ENCODE data around the gene KIR3DL1.
"Not testable (repeated sequence)": the region's sequence is repeated elsewhere in the genome, so short reads cannot be mapped to it uniquely, and the experiment has no call there.

KIR3DL1 gene

DNA sequence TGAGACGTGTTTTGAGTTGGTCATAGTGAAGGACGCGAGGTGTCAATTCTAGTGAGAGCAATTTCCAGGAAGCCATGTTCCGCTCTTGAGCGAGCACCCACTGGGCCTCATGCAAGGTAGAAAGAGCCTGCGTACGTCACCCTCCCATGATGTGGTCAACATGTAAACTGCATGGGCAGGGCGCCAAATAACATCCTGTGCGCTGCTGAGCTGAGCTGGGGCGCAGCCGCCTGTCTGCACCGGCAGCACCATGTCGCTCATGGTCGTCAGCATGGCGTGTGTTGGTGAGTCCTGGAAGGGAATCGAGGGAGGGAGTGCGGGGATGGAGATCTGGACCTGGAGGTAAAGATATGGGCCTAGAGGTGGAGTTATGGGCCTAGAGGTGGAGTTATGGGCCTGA is at the start of gene KIR3DL1:
TSS of gene KIR3DL1 (plus strand) at position 218 of the 400 bp plus-strand sequence.
- not testable (repeated sequence) for FAIRE-seq

- FAIRE-seq = not testable (repeated sequence)
These were observed 46.6 kb upstream of the KIR3DL1 start, which contains the start of gene KIR2DL1 for GRCh38 chr19:54769646-54770045. KIR2DL1 (plus strand) TSS chr19:54769793; CDS start chr19:54769851, 58 bp downstream.

DNA sequence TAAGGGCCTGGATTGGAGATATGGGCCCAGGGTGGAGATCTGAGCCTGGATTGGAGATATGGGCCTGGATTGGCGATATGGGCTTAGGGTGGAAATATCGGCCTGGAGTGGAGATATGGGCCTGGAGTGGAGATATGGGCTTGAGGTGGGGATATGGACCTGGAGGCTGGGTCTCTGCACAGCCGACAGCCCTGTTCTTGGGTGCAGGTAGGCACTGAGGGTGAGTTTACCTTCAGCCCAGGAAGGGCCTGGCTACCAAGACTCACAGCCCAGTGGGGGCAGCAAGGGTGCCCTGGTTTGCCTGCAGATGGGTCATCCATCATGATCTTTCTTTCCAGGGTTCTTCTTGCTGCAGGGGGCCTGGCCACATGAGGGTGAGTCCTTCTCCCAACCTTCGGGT is 45.8 kb upstream of the KIR3DL1 start:
- not testable (repeated sequence) for FAIRE-seq

GRCh38 chr19:54771018-54771960 is 45.0 kb upstream of the KIR3DL1 start:
- FAIRE-seq = not testable (repeated sequence)

DNA sequence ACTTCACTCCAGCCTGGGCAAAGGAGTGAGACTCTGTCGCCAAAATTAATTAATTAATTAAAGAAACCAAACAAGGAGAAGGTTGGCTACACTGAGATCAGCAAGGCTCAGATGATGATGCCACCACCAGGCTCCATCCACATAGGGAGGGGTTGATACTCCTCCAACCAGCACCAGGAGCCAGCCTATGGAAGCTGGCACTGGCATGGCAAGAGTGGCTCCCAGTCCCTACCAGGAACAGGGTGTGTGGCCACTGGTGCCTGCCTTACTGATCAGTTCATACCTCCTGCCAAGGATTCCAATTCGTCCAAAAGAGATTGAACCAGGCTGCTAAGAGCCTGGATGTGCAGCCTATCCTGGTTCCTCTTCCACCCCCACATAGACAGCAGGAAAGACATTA is 43.6 kb upstream of the KIR3DL1 start:
- not testable (repeated sequence) for FAIRE-seq

GRCh38 chr19:54775095-54775815 is 41.0 kb upstream of the KIR3DL1 start:
- FAIRE-seq = not testable (repeated sequence)

DNA sequence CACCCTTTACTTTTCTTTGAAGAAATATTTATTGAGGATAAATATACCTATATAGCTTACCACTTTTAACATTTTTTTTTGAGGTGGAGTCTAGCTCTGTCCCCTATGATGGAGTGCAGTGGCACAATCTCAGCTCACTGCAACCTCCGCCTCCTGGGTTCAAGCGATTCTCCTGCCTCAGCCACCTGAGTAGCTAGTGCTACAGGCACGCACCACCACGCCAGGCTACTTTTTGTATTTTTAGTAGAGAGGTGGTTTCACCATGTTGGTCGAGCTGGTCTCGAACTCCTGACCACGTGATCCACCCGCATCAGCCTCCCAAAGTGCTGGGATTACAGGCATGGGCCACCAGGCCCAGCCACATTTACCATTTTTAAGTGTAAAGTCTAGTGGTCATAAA is 40.4 kb upstream of the KIR3DL1 start:
- FAIRE-seq = not testable (repeated sequence)

DNA sequence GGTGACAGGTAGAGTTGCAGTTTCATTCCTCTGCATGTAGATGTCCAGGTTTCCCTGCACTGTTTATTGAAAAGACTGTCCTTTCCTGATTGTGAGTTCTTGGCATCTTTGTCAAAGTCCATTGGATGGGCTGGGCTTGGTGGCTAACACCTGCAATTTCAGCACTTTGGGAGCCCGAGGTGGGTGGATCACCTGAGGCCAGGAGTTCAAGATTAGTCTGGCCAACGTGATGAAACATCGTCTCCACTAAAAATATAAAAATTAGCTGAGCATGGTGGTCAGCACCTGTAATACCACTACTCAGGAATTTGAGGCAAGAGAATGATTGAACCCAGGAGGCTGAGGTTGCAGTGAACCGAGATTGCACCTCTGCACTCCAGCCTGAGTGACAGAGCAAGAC is 38.4 kb upstream of the KIR3DL1 start:
- FAIRE-seq = not testable (repeated sequence)

GRCh38 chr19:54778896-54779295 is 37.4 kb upstream of the KIR3DL1 start:
- FAIRE-seq = not testable (repeated sequence)

GRCh38 chr19:54782916-54783315 is 33.4 kb upstream of the KIR3DL1 start:
- not testable (repeated sequence) for FAIRE-seq

DNA sequence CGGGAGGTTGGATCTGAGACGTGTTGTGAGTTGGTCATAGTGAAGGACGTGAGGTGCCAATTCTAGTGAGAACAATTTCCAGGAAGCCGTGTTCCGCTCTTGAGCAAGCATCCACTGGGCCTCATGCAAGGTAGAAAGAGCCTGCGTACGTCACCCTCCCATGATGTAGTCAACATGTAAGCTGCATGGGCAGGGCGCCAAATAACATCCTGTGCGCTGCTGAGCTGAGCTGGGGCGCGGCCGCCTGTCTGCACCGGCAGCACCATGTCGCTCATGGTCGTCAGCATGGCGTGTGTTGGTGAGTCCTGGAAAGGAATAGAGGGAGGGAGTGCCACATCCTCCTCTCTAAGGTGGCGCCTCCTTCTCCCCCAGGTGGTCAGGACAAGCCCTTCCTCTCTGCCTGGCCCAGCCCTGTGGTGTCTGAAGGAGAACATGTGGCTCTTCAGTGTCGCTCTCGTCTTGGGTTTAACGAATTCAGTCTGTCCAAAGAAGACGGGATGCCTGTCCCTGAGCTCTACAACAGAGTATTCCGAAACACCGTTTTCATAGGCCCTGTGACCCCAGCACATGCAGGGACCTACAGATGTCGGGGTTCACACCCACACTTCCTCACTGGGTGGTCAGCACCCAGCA is 30.1 kb upstream of the KIR3DL1 start:
- not testable (repeated sequence) for FAIRE-seq

DNA sequence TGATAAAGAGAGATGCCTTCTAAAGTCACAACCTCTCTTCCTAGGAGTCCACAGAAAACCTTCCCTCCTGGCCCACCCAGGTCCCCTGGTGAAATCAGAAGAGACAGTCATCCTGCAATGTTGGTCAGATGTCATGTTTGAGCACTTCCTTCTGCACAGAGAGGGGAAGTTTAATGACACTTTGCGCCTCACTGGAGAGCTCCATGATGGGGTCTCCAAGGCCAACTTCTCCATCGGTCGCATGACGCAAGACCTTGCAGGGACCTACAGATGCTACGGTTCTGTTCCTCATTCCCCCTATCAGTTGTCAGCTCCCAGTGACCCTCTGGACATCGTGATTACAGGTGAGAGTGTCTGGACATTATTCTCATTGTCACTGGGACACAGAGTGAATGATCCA is 28.1 kb upstream of the KIR3DL1 start:
- not testable (repeated sequence) for FAIRE-seq

DNA sequence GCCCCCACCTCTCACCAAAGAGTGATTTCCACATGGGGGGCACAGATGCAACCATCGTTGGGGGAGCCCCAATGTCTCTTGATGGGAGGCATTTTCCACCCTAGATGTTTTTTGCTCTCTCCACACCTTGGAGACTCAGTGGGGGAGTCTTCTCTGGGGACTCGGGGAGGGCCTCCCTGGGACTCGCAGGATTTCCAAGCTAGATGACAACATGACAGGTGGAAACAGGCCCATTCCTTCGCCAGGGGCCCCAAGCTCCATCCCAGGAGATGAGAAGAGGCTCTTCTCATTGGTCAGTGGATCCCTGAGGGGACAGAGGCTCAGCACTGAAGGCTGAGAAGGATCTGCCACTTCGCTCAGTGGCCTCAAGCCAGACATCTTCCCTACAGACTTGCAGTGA is 25.6 kb upstream of the KIR3DL1 start:
- FAIRE-seq = no peak

DNA sequence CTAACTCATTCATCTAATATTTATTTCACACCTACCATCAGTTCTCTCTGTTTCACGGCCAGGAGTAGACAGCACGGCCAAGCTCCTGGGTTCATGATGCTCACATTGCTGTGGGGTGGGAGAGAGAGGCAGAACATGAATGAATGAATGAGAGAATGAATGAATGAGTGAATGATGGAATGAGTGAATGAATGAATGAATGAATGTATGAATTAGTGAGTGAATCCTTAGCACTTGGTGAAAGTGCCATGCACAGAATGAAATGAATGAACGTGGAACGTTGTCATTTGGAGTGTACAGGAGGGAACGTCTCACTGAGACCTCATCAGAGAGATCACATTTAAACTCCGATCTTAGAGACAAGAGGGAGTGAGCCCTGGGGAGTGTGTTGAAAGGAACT is 24.8 kb upstream of the KIR3DL1 start:
- FAIRE-seq = no peak

DNA sequence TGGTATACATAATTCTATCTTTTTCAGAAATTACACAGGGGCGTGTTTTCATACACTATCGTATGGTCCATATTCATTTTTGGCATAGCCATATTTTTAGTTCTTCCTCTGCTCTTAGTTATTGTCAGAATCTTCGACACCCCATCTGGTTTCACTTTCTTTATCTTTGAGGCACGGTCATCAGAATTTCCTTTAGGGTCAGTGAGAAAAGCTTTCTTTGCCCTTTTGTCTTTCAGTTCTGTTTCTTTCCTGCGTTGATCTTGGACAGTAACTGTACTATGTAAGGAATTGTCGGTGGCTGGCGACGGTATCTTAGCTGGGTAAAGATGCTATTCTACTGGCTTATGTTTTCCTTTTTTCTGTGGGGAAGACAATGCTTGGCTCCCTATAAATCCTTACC is 23.5 kb upstream of the KIR3DL1 start:
- no peak for FAIRE-seq

GRCh38 chr19:54795758-54796157 is 20.5 kb upstream of the KIR3DL1 start:
- no peak for FAIRE-seq

DNA sequence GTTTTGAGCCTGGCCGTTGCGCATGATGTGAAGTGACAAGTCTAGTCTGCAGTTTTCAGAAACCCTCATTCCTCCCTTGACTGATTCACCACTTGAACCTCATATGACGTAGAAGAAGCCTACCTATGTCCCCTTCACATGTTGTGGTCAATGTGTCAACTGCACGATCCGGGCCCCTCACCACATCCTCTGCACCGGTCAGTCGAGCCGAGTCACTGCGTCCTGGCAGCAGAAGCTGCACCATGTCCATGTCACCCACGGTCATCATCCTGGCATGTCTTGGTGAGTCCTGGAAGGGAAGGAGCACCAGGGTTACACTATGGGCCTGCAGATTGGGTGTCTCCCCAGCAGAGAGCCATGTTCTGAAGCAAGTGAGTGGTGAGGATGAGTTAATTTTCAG is 12.9 kb upstream of the KIR3DL1 start, which contains the start of gene KIR2DL4:
TSS of gene KIR2DL4 (plus strand) at position 201 of the 400 bp plus-strand sequence. CDS start at position 243, 42 bp downstream.
- no peak for FAIRE-seq

DNA sequence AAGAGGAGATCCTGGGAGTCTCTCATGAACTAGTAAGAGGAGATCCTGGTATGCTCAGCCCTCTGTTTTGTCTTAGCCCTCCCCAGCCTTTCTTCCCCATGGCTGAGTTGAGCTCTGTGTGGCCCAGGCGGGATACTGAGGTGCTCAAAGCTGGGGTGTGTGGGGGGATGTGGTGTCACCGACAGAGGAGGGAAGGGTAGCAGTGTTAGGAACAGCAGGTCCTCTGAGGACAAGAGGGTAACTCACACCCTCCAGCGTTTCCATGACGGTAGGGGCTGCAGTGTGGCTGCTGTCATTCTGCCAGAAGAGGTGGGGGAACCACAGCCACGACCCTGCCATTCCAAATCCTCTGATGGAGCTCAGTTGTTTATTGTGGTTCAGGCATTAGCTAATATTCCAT is 12.2 kb upstream of the KIR3DL1 start:
- FAIRE-seq = no peak

DNA sequence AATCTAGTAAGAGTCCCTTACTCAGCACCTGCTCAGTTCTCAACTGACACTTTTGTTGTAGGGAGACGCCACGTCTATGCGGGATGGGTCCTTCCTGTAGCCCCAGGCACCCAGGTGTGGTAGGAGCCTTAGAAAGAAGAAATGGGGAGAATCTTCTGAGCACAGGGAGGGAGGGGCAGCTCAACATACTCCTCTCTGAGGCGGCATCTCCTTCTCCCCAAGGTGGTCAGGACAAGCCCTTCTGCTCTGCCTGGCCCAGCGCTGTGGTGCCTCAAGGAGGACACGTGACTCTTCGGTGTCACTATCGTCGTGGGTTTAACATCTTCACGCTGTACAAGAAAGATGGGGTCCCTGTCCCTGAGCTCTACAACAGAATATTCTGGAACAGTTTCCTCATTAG is 11.7 kb upstream of the KIR3DL1 start:
- no peak for FAIRE-seq

- FAIRE-seq = no peak
These were observed 10.4 kb upstream of the KIR3DL1 start for GRCh38 chr19:54805665-54806515.

- no peak for FAIRE-seq
These were observed 9.8 kb upstream of the KIR3DL1 start for GRCh38 chr19:54806516-54806838.

DNA sequence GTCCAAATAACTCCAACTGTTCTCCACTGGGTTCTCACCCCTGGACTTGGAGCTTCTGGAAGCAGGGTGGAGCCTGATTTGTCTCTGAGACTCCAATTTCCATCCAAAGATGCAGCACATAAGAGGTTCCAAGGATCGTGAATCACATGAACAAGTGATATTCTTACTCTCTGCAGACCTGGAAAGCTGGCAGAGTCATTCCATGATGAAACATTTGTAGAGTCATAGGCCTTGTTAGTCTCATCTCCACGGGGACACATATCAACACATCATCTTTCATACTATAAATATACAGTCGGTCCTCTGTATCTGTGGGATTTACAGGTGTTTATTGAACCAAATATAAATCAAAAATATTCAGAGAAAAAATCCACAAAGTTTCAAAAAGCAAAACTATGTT is 1.7 kb upstream of the KIR3DL1 start:
- FAIRE-seq = not testable (repeated sequence)

Measured in islet of Langerhans (tissue), 1 donor.